Spleen (tissue), 11 donors: ENCODE data around the gene ABCC8. TPM values are rescaled to one million over a fixed set of nuclear protein-coding genes. Genes with fewer than 3 reads are reported as not detected.

Source experiments
- DNase-seq: peaks from one replicate; pipeline ENCODE4 v3.0.0-alpha.2; 2020
- H3K27ac ChIP-seq, 8 donors: fragments of 200-600 bp; sonication (generic) in 7 of 8; 1 replicate in 4 of 8; 2 replicates in 4 of 8; pipeline versions ENCODE4 v1.5.0 to v1.8.0; 2016 to 2021; ENCODE audit warnings: inconsistent platforms in 4 of 8, mild to moderate bottlenecking in 4 of 8, moderate library complexity in 1 of 8
- H3K27me3 ChIP-seq, 7 donors: fragments of 200-600 bp; sonication (generic) in 6 of 7; replicated peaks in 1 of 7; 1 replicate in 4 of 7; 2 replicates in 3 of 7; pipeline versions ENCODE4 v1.5.0 to v1.8.0; 2016 to 2021; ENCODE audit warnings: inconsistent platforms in 3 of 7, mild to moderate bottlenecking in 1 of 7
- H3K36me3 ChIP-seq, 6 donors: fragments of 200-600 bp; sonication (generic) in 5 of 6; 1 replicate in 4 of 6; 2 replicates in 2 of 6; pipeline versions ENCODE4 v1.5.0 to v1.8.0; 2016 to 2021; ENCODE audit warnings: inconsistent platforms in 2 of 6
- H3K4me1 ChIP-seq, 6 donors: fragments of 200-600 bp; sonication (generic) in 5 of 6; 1 replicate in 3 of 6; 2 replicates in 3 of 6; pipeline versions ENCODE4 v1.5.0 to v1.8.0; 2016 to 2021; ENCODE audit warnings: inconsistent platforms in 3 of 6
- H3K4me3 ChIP-seq, 8 donors: fragments of 200-600 bp; sonication (generic) in 7 of 8; 1 replicate in 4 of 8; 2 replicates in 4 of 8; pipeline versions ENCODE4 v1.5.0 to v1.8.0; 2016 to 2021; ENCODE audit warnings: inconsistent platforms in 4 of 8, mild to moderate bottlenecking in 4 of 8, moderate library complexity in 2 of 8
- H3K9me3 ChIP-seq, 8 donors: fragments of 200-600 bp; sonication (generic) in 7 of 8; 1 replicate in 4 of 8; 2 replicates in 4 of 8; pipeline versions ENCODE4 v1.5.0 to v1.8.0; 2016 to 2021; ENCODE audit warnings: inconsistent platforms in 4 of 8
- POLR2A ChIP-seq, 3 donors: fragments of 450-650 bp; IDR thresholded peaks; one replicate each; pipeline ENCODE4 v1.5.1; 2017; ENCODE audit warnings: antibody characterized with exemption in 3 of 3, mild to moderate bottlenecking in 1 of 3
- POLR2AphosphoS5 ChIP-seq, 3 donors: sonication (generic); formaldehyde crosslinking; IDR thresholded peaks; one replicate each; pipeline ENCODE4 v1.5.1; 2017; ENCODE audit warnings: antibody characterized with exemption in 3 of 3
- WGBS, 5 donors: extraction: QIAGEN DNeasy Blood & Tissue Kit in 3 of 5; methylation state at CpG; one replicate each; pipeline versions ENCODE4 v1.1.5 to v1.1.7; 2013 to 2018; 5-methylcytosine and 5-hydroxymethylcytosine counted together
- intact Hi-C: fragments of 100-400 bp; cut with DNase I; formaldehyde crosslinking; loops from one replicate; pipeline ENCODE4 v1.15.0; 2023; ENCODE audit warnings: low total_unique reads
- polyA plus RNA-seq, 3 donors: library from polyadenylated mRNA; stranded (reverse); fragments of 200-250 nt; gene quantifications; one replicate each; pipeline ENCODE4 v1.2.1, GENCODE V29; 2013
- total RNA-seq, 7 donors: library from RNA; depleted of rRNA in 3 of 7; stranded (reverse); fragments of >200 nt in 3 of 7; fragmentation: NEBNext Ultra II Directional in 4 of 7; extraction: Animal tissue kit (Norgen Biotek cat#: 25700) in 4 of 7; gene quantifications; one replicate each; pipeline versions ENCODE4 v1.1.0 to v1.2.1, GENCODE V29; 2016 to 2021
- TF ChIP-seq, protein P1 (sequence below), 11 experiments: fragments of 200-600 bp in 7 of 11; fragments of 450-650 bp in 4 of 11; sonication (generic) in 4 of 11; IDR thresholded peaks in 8 of 11; conservative IDR thresholded peaks in 3 of 11; 1 replicate in 7 of 11; 2 replicates in 4 of 11; pipeline versions ENCODE4 v1.4.0 to v1.8.0; 2016 to 2021; ENCODE audit warnings: antibody characterized with exemption in 11 of 11, inconsistent platforms in 4 of 11, mild to moderate bottlenecking in 1 of 11
- donor health status: healthy with polysubstance abuse.
- donor health status: DM: no; HTN: no; CAD: no; lungs with moderate emphysema.
- donor health status: DM: no; HTN: no; CAD: no.
- donor health status: Bipolar disorder and iron deficiency.
- donor health status: healthy.
- donor health status: DM: no; HTN: no; CAD: no.
- donor health status: DM: yes; HTN: yes; CAD: no.

The ABCC8 gene
- total and polyA plus RNA-seq, 10 donors: 0.26 to 1.3 (median 0.48) TPM; not detected in 2

GRCh38 chr11:17347676-17348075, 129.0 kb downstream of the ABCC8 start:
- WGBS, 5 donors: 58 to 97% (median 90%) methylated on average over 1 of the region's 1 CpG
- peaks cover 0 to 18% (median 0%) of the 10 kb centered on the region in 7 donors for H3K27me3 ChIP-seq
- no peaks in the 10 kb centered on the region for H3K9me3 ChIP-seq
- H3K36me3 ChIP-seq: peaks cover 0 to 10% (median 0%) of the 10 kb centered on the region in 6 donors
- peaks cover 2 to 19% (median 14%) of the 10 kb centered on the region in 6 donors for H3K4me1 ChIP-seq
- H3K27ac ChIP-seq: no peak overlapping the region
- H3K4me3 ChIP-seq: no peak overlapping the region
- intact Hi-C loops: no loop called here
- DNase-seq: no peak
- TF ChIP-seq, protein P1, sequence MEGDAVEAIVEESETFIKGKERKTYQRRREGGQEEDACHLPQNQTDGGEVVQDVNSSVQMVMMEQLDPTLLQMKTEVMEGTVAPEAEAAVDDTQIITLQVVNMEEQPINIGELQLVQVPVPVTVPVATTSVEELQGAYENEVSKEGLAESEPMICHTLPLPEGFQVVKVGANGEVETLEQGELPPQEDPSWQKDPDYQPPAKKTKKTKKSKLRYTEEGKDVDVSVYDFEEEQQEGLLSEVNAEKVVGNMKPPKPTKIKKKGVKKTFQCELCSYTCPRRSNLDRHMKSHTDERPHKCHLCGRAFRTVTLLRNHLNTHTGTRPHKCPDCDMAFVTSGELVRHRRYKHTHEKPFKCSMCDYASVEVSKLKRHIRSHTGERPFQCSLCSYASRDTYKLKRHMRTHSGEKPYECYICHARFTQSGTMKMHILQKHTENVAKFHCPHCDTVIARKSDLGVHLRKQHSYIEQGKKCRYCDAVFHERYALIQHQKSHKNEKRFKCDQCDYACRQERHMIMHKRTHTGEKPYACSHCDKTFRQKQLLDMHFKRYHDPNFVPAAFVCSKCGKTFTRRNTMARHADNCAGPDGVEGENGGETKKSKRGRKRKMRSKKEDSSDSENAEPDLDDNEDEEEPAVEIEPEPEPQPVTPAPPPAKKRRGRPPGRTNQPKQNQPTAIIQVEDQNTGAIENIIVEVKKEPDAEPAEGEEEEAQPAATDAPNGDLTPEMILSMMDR (IDR thresholded peaks at IDR 0.05 in 8 of 11, conservative IDR thresholded peaks at IDR 0.05 in 3 of 11): no peak
- no peak for TF ChIP-seq POLR2AphosphoS5 (IDR thresholded peaks at IDR 0.05)
- no peak for TF ChIP-seq POLR2A (IDR thresholded peaks at IDR 0.05)

DNA sequence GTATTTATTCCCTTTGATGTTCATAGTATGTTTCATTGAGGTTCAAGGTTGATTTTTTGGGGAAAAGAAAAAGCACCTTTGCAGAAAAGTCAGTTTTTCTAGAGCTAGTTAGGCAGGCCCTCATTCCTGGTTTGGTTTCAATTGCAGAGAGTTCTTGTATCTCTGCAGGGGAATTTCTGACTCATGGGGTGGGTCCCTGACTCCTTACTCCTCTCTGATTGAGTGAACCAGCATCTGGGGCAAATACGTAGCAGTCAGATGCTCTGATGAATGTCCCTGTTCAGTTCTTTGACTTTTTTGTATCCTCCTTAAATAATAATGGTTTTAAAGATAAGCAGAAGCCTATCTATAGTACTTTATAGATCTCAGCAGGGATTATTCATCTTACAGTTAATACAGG, 132.7 kb downstream of the ABCC8 start:
- Histone ChIP-seq H3K4me3 (no peak overlapping the region), H3K27ac (no peak overlapping the region), H3K27me3 (no peaks in the 10 kb centered on the region), H3K9me3 (no peaks in the 10 kb centered on the region), H3K4me1 (no peaks in the 10 kb centered on the region), H3K36me3 (peaks cover 0 to 10% (median 0%) of the 10 kb centered on the region in 6 donors)
- 81 to 90% (median 87%) methylated on average over 1 of the region's 1 CpG for WGBS, 5 donors
- intact Hi-C loops: no loop called here
- no peak for DNase-seq
- TF ChIP-seq POLR2A (IDR thresholded peaks at IDR 0.05) (no peak), POLR2AphosphoS5 (IDR thresholded peaks at IDR 0.05) (no peak)
- TF ChIP-seq, protein P1 (IDR thresholded peaks at IDR 0.05 in 8 of 11, conservative IDR thresholded peaks at IDR 0.05 in 3 of 11): no peak

GRCh38 chr11:17343257-17343656, 133.4 kb downstream of the ABCC8 start:
- WGBS, 5 donors: 96 to 100% (median 100%) methylated on average over 2 of the region's 2 CpGs
- DNase-seq: no peak
- Histone ChIP-seq H3K27ac (no peak overlapping the region), H3K4me1 (no peaks in the 10 kb centered on the region), H3K9me3 (no peaks in the 10 kb centered on the region), H3K27me3 (no peaks in the 10 kb centered on the region), H3K36me3 (peaks cover 0 to 10% (median 0%) of the 10 kb centered on the region in 6 donors), H3K4me3 (no peak overlapping the region)
- intact Hi-C loops: no loop called here
- TF ChIP-seq, protein P1 (IDR thresholded peaks at IDR 0.05 in 8 of 11, conservative IDR thresholded peaks at IDR 0.05 in 3 of 11): no peak
- no peak for TF ChIP-seq POLR2AphosphoS5 (IDR thresholded peaks at IDR 0.05)
- TF ChIP-seq POLR2A (IDR thresholded peaks at IDR 0.05): no peak

Other genes with a start within 250 kb of the ABCC8 start
- 10 to 100 TPM; 39.2 to 60.2 (median 51.9) TPM for gene NUCB2, start 200.1 kb downstream of the ABCC8 start, total RNA-seq
- 10 to 100 TPM; 15.6 to 33.1 (median 20.9) TPM for gene NUCB2, start 200.1 kb downstream of the ABCC8 start, polyA plus RNA-seq
- gene NCR3LG1, start 125.0 kb downstream of the ABCC8 start, total RNA-seq: 1 to 10 TPM; 1.5 to 5.4 (median 2.3) TPM
- under 1 TPM; 0.04 to 0.16 (median 0.05) TPM for gene NCR3LG1, start 125.0 kb downstream of the ABCC8 start, polyA plus RNA-seq
- gene KCNJ11, start 88.2 kb downstream of the ABCC8 start, total RNA-seq: 1 to 10 TPM in 6 of 7 donors, not detected in 1; 1.2 to 3.8 (median 1.9) TPM
- under 1 TPM; 0.13 to 0.79 (median 0.51) TPM for gene KCNJ11, start 88.2 kb downstream of the ABCC8 start, polyA plus RNA-seq
- not detected for gene USH1C, start 67.6 kb upstream of the ABCC8 start, total RNA-seq
- gene USH1C, start 67.6 kb upstream of the ABCC8 start, polyA plus RNA-seq: under 1 TPM in 1 of 3 donors, not detected in 2; 0.12 TPM
- gene OTOG, start 70.4 kb upstream of the ABCC8 start, total RNA-seq: not detected
- not detected for gene OTOG, start 70.4 kb upstream of the ABCC8 start, polyA plus RNA-seq
- gene MYOD1, start 242.7 kb upstream of the ABCC8 start, total RNA-seq: not detected
- gene MYOD1, start 242.7 kb upstream of the ABCC8 start, polyA plus RNA-seq: under 1 TPM in 1 of 3 donors, not detected in 2; 0.04 TPM